Measurements from ENCODE around the gene CAMTA1. TPM values are rescaled to one million over a fixed set of nuclear protein-coding genes. Genes with fewer than 3 reads are reported as not detected.

CAMTA1 gene
- polyA plus RNA-seq, 12 donors, result 24.2 to 51.1 (median 44.7) TPM; not detected in 1

GRCh38 chr1:7747605-7748004, 962.4 kb downstream of the CAMTA1 start:
- DNase-seq, result no peak

- no peak for DNase-seq
Measured at GRCh38 chr1:7749126-7749525, 963.9 kb downstream of the CAMTA1 start.

- no peak for DNase-seq
Measured at GRCh38 chr1:7751174-7751573, 965.9 kb downstream of the CAMTA1 start.

DNA sequence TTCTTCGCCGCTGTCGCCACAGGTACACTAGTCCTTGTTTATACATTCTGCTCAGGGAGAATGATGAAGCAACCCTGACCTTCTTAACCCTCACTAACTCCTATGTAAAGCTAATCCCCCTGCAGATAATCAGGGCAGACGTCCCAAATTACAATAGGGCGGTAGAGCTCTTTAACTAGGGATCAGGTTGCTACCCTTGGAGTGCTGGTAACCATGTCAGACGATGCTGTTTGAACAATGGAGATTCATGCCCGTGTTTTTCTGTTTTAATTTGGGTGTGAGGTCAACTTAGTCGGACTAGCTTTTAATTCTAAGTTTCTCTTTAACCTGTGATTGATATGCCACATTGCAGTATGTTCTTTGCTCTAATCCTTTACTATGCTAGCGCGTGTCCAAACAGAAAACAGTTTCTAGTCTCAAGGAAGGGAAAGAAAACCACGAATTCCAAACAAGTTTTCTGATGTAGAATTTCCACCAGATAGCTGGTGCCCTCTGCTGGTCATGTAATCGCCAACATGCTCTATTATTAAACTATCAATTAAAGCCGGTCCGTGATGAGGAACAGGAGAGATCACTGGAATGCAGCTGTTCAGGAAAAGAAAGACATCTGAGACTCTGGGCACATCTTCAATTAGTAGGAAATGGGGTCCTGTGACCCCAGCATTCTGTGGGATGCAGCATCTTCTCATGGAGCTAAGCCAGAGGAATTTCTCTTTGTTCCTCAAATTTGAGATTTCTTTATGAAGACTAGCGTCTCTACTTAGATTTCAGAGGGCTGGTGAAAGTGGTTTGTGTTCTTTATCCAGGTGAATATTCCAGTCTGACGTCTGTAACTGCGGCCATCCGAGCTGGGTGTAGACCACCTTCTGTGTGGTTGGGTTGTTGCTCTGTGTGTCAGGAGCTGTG, 967.5 kb downstream of the CAMTA1 start:
- DNase-seq, result peak; percentile 79

DNA sequence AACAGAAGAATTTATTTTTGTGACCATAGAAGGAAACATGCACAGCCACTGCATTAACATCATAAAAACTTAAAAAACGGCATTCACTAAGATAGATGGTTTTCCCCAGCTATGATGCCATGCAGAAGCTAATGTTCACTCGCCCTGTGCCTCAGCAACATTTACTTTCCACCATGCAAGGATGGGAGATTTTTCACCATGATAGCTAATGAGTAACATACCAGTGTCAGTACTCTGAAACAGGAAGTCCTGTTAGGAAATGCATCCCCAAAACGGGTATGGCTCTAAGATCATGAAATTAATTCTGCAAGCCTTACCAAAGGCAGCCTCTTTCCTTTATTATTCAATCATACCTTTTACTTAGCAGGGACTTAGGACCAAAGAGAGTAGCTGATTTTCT, 968.4 kb downstream of the CAMTA1 start:
- DNase-seq, result no peak

- DNase-seq, result no peak
Measured at GRCh38 chr1:7754234-7754633, 969.0 kb downstream of the CAMTA1 start.

- no peak for DNase-seq
Measured at GRCh38 chr1:7755448-7755847, 970.2 kb downstream of the CAMTA1 start.

DNA sequence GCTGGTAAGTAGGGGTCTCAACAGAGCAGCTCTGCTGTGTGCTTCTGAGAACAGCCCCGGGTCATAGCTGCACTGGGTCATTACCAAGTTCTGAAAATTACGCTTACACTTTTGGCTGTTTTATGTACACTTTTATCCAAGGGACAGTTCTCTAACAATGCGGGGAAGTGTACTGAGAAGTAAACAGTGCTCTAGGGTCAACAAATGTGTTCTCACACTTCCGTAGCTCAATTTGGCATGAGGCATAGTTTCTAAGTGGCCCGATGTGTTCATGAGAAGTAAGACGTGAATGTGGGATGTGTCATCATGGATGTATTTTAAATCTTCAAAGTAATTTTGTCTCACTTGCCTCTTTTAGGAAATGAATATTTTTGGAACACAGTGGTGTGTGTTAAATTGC, 975.0 kb downstream of the CAMTA1 start:
- no peak for DNase-seq

- DNase-seq, result no peak
Measured at GRCh38 chr1:7761103-7761502, 975.8 kb downstream of the CAMTA1 start.

DNA sequence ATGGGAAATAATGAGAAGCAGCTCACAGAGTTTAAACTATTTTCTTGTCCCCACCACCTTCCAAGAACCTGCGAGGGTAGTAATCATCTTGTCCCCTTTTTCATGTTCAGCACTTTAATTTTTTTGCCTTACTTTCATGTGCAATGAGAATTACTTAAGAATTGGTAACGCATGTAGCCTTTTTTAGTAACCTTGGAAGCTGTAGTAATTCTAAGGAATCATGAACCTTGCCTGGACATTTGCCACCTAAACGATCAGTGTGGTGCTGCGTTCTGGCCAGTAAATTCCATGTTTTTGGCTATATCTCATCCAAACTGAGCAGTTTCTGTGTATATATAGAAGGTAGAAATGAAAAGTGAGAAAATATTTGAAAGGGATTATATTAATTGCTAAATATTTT, 981.9 kb downstream of the CAMTA1 start:
- no peak for DNase-seq

DNA sequence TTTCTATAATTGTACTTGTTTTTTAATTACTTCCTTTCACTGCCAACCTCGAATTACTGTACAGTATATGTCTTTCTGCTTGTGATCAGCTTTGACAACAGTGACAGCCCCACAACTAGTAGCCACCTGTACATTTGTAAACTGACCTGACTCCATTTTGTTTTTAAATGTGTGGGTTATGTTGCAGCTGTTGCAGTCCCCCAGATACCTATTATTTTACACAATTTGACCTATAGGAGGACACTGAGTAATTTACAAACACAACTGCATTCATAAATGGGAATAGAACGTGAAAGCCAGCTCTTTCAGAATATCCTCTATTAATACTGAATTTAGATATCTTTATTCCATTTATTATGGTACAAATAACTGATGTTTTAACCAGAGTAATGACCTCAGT, 983.3 kb downstream of the CAMTA1 start:
- no peak for DNase-seq

GRCh38 chr1:7769673-7770412, 984.6 kb downstream of the CAMTA1 start:
- DNase-seq, result no peak

GRCh38 chr1:7770669-7770996, 985.4 kb downstream of the CAMTA1 start:
- no peak for DNase-seq

GRCh38 chr1:7770997-7771822, 986.0 kb downstream of the CAMTA1 start, which contains the start of gene VAMP3:
TSS of gene VAMP3 (plus strand) at chr1:7771296. CDS start at chr1:7771384, 88 bp downstream.
- DNase-seq, result peak; percentile 86

DNA sequence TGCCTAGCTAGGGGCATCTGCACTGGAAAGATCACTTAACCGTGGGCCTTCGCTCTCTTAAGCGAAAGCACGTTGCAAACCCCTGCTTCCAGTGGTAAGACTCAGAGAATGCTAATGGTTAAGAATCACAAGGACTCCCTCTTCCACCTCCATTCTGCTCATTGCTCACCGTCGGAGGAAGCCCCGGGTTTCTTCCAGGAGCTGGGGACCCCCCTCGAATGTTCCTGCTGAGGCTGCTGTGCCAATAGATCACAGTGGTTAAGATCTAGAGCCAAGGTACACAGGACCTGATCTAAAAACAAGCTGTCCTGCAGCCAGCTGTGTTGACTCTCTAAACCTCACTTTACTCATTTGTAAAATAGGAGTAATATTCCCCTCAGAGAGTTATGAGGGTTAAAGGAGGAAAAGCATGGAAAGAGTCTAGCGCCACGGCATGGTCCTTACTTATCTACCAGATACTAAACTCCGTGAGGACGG, 986.6 kb downstream of the CAMTA1 start:
- no peak for DNase-seq

DNA sequence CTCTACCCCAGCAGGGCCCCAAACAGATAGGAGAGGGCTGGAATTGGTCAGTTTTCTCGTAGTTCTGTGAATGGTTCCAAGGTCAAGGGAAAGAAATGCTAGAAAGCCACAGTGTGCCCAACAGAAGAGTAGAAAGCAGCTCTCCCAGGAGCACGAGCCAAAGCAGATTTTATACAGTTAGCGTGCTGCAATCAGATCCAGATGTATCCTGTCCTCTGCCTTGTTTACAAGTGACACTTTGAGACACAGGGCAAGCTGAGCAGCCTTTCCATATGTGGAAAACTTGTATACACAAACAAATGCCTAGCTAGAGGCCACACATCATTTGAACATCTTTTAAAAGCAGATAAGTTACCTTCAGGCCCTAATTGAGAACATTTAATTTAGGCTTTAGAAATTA, 992.3 kb downstream of the CAMTA1 start:
- no peak for DNase-seq

DNA sequence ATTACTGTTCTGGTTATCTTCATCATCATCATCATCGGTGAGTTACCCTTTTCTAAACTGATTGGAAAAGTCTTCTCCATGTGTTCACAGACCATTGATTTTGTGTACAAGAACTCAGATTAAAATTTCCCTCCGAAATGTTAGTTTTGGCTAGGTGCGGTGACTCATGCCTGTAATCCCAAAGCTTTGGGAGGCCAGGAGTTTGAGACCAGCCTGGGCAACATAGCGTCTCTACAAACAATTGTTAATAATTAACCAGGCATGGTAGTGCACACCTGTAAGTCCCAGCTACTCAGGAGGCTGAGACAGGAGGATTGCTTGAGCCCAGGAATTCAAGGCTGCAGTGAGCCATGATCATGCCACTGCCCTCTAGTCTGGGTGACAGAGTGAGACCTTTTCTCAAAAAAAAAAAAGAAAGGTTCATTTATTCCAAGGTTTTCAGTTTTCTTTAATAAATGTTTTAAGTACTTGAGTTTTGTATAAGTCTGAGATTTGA, 992.9 kb downstream of the CAMTA1 start:
- no peak for DNase-seq

DNA sequence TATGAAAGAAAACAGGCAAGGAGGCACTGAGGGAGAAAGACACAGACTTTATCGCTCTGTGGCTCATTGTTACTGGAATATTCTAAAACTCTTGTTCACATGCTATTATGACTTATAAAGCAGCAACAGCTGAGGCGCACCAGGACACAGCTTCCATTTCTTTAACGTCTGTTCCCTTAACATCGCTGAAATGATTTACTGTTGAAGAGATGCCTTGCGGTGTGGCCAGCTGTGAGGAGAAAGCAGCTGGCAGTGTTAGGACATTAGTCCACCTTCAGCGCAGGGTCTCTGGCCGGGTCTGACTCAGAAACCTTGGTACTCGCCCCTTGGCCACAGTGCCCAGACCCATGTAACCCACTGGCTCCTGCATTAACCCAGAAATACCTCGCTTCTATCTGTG, 995.7 kb downstream of the CAMTA1 start:
- no peak for DNase-seq

GRCh38 chr1:7781501-7781900, 996.2 kb downstream of the CAMTA1 start:
- DNase-seq, result no peak

- DNase-seq, result no peak
Measured at GRCh38 chr1:7781923-7782495, 996.8 kb downstream of the CAMTA1 start.

DNA sequence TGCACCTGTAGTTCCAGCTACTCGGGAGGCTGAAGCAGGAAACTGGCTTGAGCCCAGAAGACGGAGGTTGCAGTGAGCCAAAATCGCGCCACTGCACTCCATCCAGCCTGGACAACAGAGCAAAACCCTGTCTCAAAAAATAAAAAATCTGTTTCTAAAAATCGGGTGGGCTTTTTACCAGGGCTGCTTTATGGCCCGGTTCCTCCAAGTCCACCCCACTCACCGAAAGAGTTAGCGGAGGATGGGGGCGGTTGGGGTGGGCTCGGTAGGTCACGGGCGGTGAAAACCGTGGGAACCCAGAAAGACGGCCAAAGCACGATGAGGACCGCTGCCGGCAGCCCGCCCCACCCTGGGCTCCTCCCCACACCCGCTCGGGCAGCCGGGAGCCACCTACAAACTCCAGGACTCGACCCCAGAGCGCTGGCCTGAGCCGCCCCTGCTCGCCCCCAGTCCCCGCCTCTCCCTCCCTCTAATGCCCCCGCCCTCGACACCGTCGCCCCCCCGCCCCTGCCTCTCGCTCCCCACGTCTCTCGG, 998.0 kb downstream of the CAMTA1 start:
- peak; percentile 20 for DNase-seq

Measured in muscle of arm (tissue), 12 donors.